Testis (tissue), 3 donors: Measurements from ENCODE around the gene AATK. TPM values are rescaled to one million over a fixed set of nuclear protein-coding genes. Genes with fewer than 3 reads are reported as not detected.

Source experiments
- DNase-seq: peaks from one replicate; pipeline ENCODE4 v3.0.0-alpha.2; 2019
- H3K27ac ChIP-seq, 2 donors: fragments of 200-600 bp; sonication (generic); one replicate each; pipeline ENCODE4 v1.5.1; 2019
- H3K27me3 ChIP-seq: fragments of 200-600 bp; sonication (generic); one replicate; pipeline ENCODE4 v1.5.1; 2019
- H3K36me3 ChIP-seq: fragments of 200-600 bp; sonication (generic); one replicate; pipeline ENCODE4 v1.5.1; 2017; ENCODE audit warnings: low read depth; ENCODE audit errors: missing control alignments
- H3K4me1 ChIP-seq: fragments of 200-600 bp; sonication (generic); one replicate; pipeline ENCODE4 v1.5.1; 2019
- H3K4me3 ChIP-seq, 2 donors: fragments of 200-600 bp; sonication (generic); one replicate each; pipeline ENCODE4 v1.5.1; 2017 to 2019
- H3K9me3 ChIP-seq: fragments of 200-600 bp; sonication (generic); one replicate; pipeline ENCODE4 v1.5.1; 2017
- POLR2A ChIP-seq: fragments of 450-650 bp; IDR thresholded peaks from one replicate; pipeline ENCODE4 v1.6.1; 2017; ENCODE audit warnings: antibody characterized with exemption, mild to moderate bottlenecking, moderate library complexity
- WGBS, 2 donors: methylation state at CpG; one replicate each; pipeline ENCODE4 v1.1.5; 2018; 5-methylcytosine and 5-hydroxymethylcytosine counted together
- intact Hi-C: fragments of 100-400 bp; cut with DNase I; formaldehyde crosslinking; loops from one replicate; pipeline ENCODE4 v1.15.1; 2023; ENCODE audit warnings: low total_unique reads
- polyA plus RNA-seq: library from polyadenylated mRNA; stranded (reverse); fragments of 350-450 nt; fragmentation: Illumina TruSeq; extraction: RNeasy Lipid Tissue Mini Kit (QIAGEN cat#74804); gene quantifications from one replicate; pipeline ENCODE4 v1.2.3, GENCODE V29; 2014; ENCODE audit warnings: low read depth, low replicate concordance; ENCODE audit not compliant: insufficient read depth
- total RNA-seq, 2 donors: library from RNA; depleted of rRNA; stranded (reverse); fragments of >200 nt; gene quantifications; one replicate each; pipeline ENCODE4 v1.2.3, GENCODE V29; 2016
- TF ChIP-seq, protein P1 (sequence below), 3 experiments: fragments of 450-650 bp in 2 of 3; fragments of 200-600 bp in 1 of 3; sonication (generic) in 1 of 3; IDR thresholded peaks; one replicate each; pipeline ENCODE4 v1.5.1; 2016 to 2019; ENCODE audit warnings: antibody characterized with exemption in 3 of 3, mild to moderate bottlenecking in 2 of 3, moderate library complexity in 1 of 3

Gene AATK
- total and polyA plus RNA-seq, 3 donors from 2014 or later, result 3.5 to 5.6 (median 3.8) TPM

GRCh38 chr17:81091154-81091553 is 74.9 kb downstream of the AATK start:
- Histone ChIP-seq H3K4me1 (no peaks in the 10 kb centered on the region), H3K36me3 (no peaks in the 10 kb centered on the region), H3K27me3 (no peaks in the 10 kb centered on the region), H3K27ac (no peak overlapping the region), H3K9me3 (no peaks in the 10 kb centered on the region), H3K4me3 (no peak overlapping the region)
- WGBS, 2 donors, result 89 to 90% methylated on average over 2 to 9 of the region's 9 CpGs
- no peak for DNase-seq
- TF ChIP-seq, protein P1, sequence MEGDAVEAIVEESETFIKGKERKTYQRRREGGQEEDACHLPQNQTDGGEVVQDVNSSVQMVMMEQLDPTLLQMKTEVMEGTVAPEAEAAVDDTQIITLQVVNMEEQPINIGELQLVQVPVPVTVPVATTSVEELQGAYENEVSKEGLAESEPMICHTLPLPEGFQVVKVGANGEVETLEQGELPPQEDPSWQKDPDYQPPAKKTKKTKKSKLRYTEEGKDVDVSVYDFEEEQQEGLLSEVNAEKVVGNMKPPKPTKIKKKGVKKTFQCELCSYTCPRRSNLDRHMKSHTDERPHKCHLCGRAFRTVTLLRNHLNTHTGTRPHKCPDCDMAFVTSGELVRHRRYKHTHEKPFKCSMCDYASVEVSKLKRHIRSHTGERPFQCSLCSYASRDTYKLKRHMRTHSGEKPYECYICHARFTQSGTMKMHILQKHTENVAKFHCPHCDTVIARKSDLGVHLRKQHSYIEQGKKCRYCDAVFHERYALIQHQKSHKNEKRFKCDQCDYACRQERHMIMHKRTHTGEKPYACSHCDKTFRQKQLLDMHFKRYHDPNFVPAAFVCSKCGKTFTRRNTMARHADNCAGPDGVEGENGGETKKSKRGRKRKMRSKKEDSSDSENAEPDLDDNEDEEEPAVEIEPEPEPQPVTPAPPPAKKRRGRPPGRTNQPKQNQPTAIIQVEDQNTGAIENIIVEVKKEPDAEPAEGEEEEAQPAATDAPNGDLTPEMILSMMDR (IDR thresholded peaks at IDR 0.05), result no peak
- TF ChIP-seq POLR2A, result no peak
- intact Hi-C loops, result loop anchor here (10.0 kb wide), 1 partner anchor 106 kb away; no protein-coding TSS in a partner anchor

GRCh38 chr17:81090361-81091136 is 75.5 kb downstream of the AATK start:
- H3K27ac ChIP-seq, result no peak overlapping the region
- no peaks in the 10 kb centered on the region for H3K27me3 ChIP-seq
- no peaks in the 10 kb centered on the region for H3K36me3 ChIP-seq
- no peak for TF ChIP-seq POLR2A
- TF ChIP-seq, protein P1 (IDR thresholded peaks at IDR 0.05), result no peak
- WGBS, 2 donors, result 90 to 92% methylated on average over 11 to 26 of the region's 26 CpGs
- no peaks in the 10 kb centered on the region for H3K9me3 ChIP-seq
- peak; percentile 39 for DNase-seq
- intact Hi-C loops, result loop anchor here (10.0 kb wide), 1 partner anchor 106 kb away; no protein-coding TSS in a partner anchor
- H3K4me1 ChIP-seq, result no peaks in the 10 kb centered on the region
- no peak overlapping the region for H3K4me3 ChIP-seq

DNA sequence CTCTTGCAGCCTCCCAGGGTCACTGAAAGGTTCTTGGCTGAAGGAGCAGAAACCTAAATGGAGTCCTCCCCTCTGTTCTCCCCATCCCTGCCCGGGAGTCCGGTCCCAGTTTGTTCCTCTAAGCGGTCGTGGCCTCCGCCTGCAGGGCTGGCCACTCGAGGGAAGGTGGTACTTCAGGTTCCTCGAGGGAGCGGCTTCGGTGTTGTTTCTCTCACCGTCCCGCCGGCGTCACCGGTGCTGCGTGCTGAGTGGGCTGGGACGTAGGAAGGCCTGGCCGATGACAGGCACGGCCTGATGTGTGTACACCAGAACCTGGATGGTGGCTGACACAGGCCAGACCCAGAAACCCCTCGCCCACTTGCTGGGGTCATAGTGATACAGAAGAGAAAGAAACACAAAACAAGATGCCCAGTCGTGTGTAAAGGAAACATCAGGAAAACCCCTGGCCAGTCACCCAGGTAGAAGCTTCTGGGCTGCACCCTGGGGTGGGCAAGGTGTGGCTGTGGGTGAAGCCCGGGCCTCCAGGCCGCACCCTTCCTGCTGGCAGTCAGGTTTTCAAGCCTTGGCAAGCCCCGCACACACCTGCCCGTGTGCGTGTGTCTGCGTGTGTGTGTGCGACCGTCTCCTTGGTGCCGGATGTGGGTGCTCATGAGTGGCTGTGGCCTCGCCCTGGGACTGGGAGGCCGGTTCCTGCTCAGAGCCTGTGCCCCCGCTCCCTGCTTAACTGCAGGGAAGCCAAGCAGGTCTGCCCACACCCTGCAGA is 79.1 kb downstream of the AATK start:
- Histone ChIP-seq H3K4me1 (no peaks in the 10 kb centered on the region), H3K27me3 (no peaks in the 10 kb centered on the region), H3K4me3 (no peak overlapping the region), H3K27ac (no peak overlapping the region), H3K36me3 (no peaks in the 10 kb centered on the region), H3K9me3 (no peaks in the 10 kb centered on the region)
- TF ChIP-seq, protein P1 (IDR thresholded peaks at IDR 0.05), result no peak
- no peak for TF ChIP-seq POLR2A
- DNase-seq, result no peak
- WGBS, 2 donors, result 89 to 96% methylated on average over 9 to 32 of the region's 32 CpGs
- intact Hi-C loops, result no loop called here

GRCh38 chr17:81085420-81085911 is 80.6 kb downstream of the AATK start:
- intact Hi-C loops, result no loop called here
- Histone ChIP-seq H3K4me1 (no peaks in the 10 kb centered on the region), H3K36me3 (no peaks in the 10 kb centered on the region), H3K27me3 (no peaks in the 10 kb centered on the region), H3K9me3 (no peaks in the 10 kb centered on the region), H3K27ac (no peak overlapping the region), H3K4me3 (no peak overlapping the region)
- TF ChIP-seq, protein P1 (IDR thresholded peaks at IDR 0.05), result no peak
- TF ChIP-seq POLR2A, result no peak
- no peak for DNase-seq
- WGBS, 2 donors, result 85 to 86% methylated on average over 18 to 20 of the region's 20 CpGs
